GM12878 (cell line): ENCODE data around the gene ZNF154.

ENCODE experiments used
- EP300 ChIP-seq, 2 experiments: fragments of 150-350 bp in 1 of 2; IDR thresholded peaks; 2 replicates each; pipeline ENCODE4 v1.6.1; 2011 to 2012; ENCODE audit warnings: low read depth in 2 of 2, low read length in 2 of 2, borderline replicate concordance in 1 of 2, improper control_type of control experiment in 1 of 2, inconsistent platforms in 1 of 2; ENCODE audit not compliant: control insufficient read depth in 1 of 2
- PKNOX1 ChIP-seq: fragments of 450-650 bp; IDR thresholded peaks from 2 replicates; pipeline ENCODE4 v1.6.1; 2016; ENCODE audit warnings: mild to moderate bottlenecking

- TF ChIP-seq PKNOX1, result no peak
- no peak for TF ChIP-seq EP300 (IDR thresholded peaks at IDR 0.05; ENCODE audit: borderline replicate concordance in 1 of 2, control insufficient read depth in 1 of 2, low read depth in 2 of 2, low read length in 2 of 2)
Observed at GRCh38 chr19:57687363-57688010, 21.5 kb downstream of the ZNF154 start.
